ENCODE results near the gene SYNGR3.

GRCh38 chr16:1950559-1950958 lies 39.2 kb upstream of the SYNGR3 start:
- TF ChIP-seq, protein P1, sequence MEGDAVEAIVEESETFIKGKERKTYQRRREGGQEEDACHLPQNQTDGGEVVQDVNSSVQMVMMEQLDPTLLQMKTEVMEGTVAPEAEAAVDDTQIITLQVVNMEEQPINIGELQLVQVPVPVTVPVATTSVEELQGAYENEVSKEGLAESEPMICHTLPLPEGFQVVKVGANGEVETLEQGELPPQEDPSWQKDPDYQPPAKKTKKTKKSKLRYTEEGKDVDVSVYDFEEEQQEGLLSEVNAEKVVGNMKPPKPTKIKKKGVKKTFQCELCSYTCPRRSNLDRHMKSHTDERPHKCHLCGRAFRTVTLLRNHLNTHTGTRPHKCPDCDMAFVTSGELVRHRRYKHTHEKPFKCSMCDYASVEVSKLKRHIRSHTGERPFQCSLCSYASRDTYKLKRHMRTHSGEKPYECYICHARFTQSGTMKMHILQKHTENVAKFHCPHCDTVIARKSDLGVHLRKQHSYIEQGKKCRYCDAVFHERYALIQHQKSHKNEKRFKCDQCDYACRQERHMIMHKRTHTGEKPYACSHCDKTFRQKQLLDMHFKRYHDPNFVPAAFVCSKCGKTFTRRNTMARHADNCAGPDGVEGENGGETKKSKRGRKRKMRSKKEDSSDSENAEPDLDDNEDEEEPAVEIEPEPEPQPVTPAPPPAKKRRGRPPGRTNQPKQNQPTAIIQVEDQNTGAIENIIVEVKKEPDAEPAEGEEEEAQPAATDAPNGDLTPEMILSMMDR (IDR thresholded peaks at IDR 0.05; ENCODE audit: insufficient read depth, low read length, poor library complexity, severe bottlenecking) = no peak
- TF ChIP-seq EZH2phosphoT487 (conservative IDR thresholded peaks at IDR 0.05; ENCODE audit: low read length) = no peak

All from SU-DHL-6 (cell line).